Motor neuron (in vitro differentiated cells): ENCODE results near the gene ADCY5. TPM values are rescaled to one million over a fixed set of nuclear protein-coding genes. Genes with fewer than 3 reads are reported as not detected.

Experiments used
- ATAC-seq, 8 experiments: fragments of 200-7000 bp; cut with Tn5 transposase; replicated peaks in 6 of 8; 2 replicates each; pipeline ENCODE4 v1.8.0; 2021; ENCODE audit warnings: mild to moderate bottlenecking in 8 of 8, moderate library complexity in 8 of 8
- H3K27ac ChIP-seq, 2 donors: fragments of 250-450 bp; sonication (Bioruptor Pico); 2 replicates each; pipeline ENCODE4 v1.9.0; 2021; ENCODE audit warnings: antibody characterized with exemption in 2 of 2, mild to moderate bottlenecking in 2 of 2, moderate library complexity in 1 of 2
- H3K4me1 ChIP-seq, 2 donors: fragments of 250-450 bp; sonication (Bioruptor Pico); replicated peaks in 1 of 2; 2 replicates each; pipeline ENCODE4 v1.6.1; 2021; ENCODE audit warnings: antibody characterized with exemption in 2 of 2, mild to moderate bottlenecking in 2 of 2, moderate library complexity in 1 of 2
- H3K4me3 ChIP-seq, 5 donors: fragments of 250-450 bp; sonication (Bioruptor Pico); 2 replicates each; pipeline ENCODE4 v1.9.0; 2021; ENCODE audit warnings: antibody characterized with exemption in 5 of 5, mild to moderate bottlenecking in 5 of 5, moderate library complexity in 4 of 5
- WGBS, 10 experiments: fragments of 450-650 bp; shearing (Covaris generic); methylation state at CpG; one replicate each; pipeline ENCODE4 v1.0.0; 2022; 5-methylcytosine and 5-hydroxymethylcytosine counted together
- in situ Hi-C, 9 experiments: fragments of 400-800 bp; cut with MboI; loops; one replicate each; pipeline ENCODE4 v1.15.0; 2021; ENCODE audit warnings: low sequenced_read_pairs in 9 of 9, low pct_unique_long_range_greater_than_20kb in 2 of 9; ENCODE audit not compliant: unreplicated experiment in 9 of 9
- total RNA-seq, 8 experiments: library from RNA; unstranded; fragments of 300-600 nt; gene quantifications; 2 replicates each; pipeline versions ENCODE4 v1.2.3 to v1.2.4, GENCODE V29; 2022

ADCY5 gene
- total RNA-seq, 8 experiments from 2014 or later = 0.49 to 14.4 (median 8.2) TPM

DNA sequence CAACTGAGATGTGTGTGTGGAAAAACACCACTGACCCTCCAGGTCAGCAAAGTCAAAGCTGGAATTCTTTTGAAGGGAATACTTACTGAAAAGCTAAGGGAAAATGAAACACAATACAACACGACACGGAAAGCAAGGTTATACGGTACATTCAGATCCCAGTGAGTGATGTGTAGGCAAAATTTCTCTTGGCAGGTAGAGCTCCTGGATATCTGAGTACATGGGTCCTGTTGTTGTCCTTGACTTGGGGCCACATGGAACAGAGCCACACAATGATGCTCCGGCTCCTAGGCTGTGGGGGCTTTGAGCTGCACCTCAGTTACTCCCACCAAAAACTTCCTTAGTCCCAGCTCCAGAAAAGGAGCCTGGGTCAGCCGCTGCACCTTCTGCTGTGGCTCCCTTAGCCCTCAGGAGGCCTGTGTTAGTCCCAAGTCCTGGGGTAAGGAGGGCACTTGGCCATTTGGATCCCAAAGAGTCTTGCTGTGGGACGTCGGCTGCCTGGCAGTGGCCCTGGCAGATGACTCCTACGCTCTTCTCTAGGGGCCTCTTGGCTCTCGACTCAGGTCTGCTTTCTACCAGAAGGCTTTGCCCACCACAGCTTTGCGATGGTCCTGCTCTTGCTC is 95.6 kb downstream of the ADCY5 start:
- Histone ChIP-seq H3K27ac (no peak overlapping the region), H3K4me1 (peaks cover 0 to 8% of the 10 kb centered on the region in 2 donors), H3K4me3 (no peak overlapping the region)
- no peak for ATAC-seq
- 20 to 100% (median 80%) methylated on average over 1 to 6 of the region's 10 CpGs; no CpG with 5 or more reads in 3 of the 10 experiments for WGBS, 10 experiments
- in situ Hi-C loops = no loop called here

GRCh38 chr3:123352134-123352554 is 96.7 kb downstream of the ADCY5 start:
- no peak for ATAC-seq
- in situ Hi-C loops = no loop called here
- H3K4me3 ChIP-seq = no peak overlapping the region

DNA sequence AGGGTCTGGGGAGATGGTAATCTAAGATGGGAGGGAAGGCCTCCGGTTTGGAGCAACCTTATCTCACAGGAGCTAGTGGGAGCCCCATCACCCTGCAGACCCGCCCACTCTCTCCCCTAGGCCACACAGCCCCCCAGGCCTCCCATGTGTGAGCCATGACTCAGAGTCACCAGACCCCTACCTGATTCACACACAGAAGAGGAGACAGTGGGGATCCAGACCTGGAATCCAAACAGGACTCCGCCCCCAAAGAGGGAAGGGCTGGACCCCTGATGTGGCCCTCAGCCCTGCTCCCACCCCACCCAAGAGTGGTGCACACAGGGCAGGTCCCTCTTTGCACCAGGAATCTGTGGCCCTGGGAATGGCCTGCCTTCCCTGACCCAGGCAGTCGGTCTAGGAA is 97.4 kb downstream of the ADCY5 start:
- Histone ChIP-seq H3K27ac (no peak overlapping the region), H3K4me1 (peaks cover 0 to 13% of the 10 kb centered on the region in 2 donors), H3K4me3 (no peak overlapping the region)
- ATAC-seq = peak in 3 of 8 experiments; percentile 14 to 53 (median 20)
- in situ Hi-C loops = no loop called here
- WGBS, 10 experiments = 10 to 100% (median 80%) methylated on average over 1 to 2 of the region's 4 CpGs; no CpG with 5 or more reads in 7 of the 10 experiments

More at GRCh38 chr3:123352134-123352554, 96.7 kb downstream of the ADCY5 start:
- WGBS, 10 experiments = 47 to 100% methylated on average over 4 of the region's 15 CpGs; no CpG with 5 or more reads in 8 of the 10 experiments
- no peak overlapping the region for H3K27ac ChIP-seq
- peaks cover 0 to 6% of the 10 kb centered on the region in 2 donors for H3K4me1 ChIP-seq

GRCh38 chr3:123350971-123351370 is 97.9 kb downstream of the ADCY5 start:
- no peak overlapping the region for H3K4me3 ChIP-seq
- 0 to 84% (median 42%) methylated on average over 1 to 6 of the region's 6 CpGs; no CpG with 5 or more reads in 4 of the 10 experiments for WGBS, 10 experiments
- ATAC-seq = no peak
- peaks cover 0 to 18% of the 10 kb centered on the region in 2 donors for H3K4me1 ChIP-seq
- in situ Hi-C loops = no loop called here
- H3K27ac ChIP-seq = no peak overlapping the region

DNA sequence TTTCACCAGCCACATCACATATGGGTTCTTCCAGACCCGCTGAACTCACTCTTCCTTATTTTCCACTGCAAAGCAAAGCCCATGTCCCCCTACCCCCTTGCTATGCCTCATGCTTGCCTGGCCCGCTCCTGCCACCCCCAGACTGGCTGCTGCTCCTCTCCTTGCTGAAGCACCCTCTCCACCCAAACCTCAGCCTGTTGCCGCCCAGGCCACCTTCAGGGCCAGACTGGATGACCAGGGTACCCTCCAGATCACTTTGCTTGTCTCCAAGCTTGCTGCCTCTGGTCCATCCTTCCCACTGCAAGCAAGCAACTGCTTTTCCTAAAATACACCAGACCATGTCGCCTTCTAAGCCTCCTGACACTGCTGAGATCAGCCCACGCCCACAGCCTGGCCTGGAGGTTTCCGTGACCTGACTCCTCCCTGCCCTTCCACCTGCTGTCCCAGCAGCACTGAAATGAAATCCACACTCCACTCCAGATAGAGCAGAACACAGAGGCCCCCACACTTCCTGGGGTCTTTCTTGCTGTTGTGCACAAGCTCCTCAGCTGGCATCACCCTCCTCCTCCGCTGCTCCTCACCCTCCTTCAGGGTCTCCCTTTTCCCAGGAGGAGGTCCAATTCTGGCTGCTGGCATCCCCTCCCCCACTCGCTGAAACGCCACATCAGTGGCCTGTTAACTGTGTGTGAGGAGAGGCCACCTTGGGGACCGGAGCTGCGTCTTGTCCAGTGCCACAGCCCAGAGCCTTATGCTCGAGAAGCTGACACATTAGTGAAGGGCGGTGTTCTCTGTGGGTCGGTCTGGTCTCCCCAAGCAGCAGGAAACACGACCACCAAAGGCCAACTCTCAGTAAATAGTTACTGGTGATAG is 99.1 kb downstream of the ADCY5 start:
- in situ Hi-C loops = loop anchor here in 4 of 9 experiments (25.0 kb wide), 3 partner anchors 112 to 212 kb away; no protein-coding TSS in a partner anchor
- WGBS, 10 experiments = 20 to 100% (median 67%) methylated on average over 1 to 12 of the region's 15 CpGs; no CpG with 5 or more reads in 1 of the 10 experiments
- H3K27ac ChIP-seq = no peak overlapping the region
- H3K4me3 ChIP-seq = no peak overlapping the region
- no peak for ATAC-seq
- peaks cover 8 to 30% of the 10 kb centered on the region in 2 donors for H3K4me1 ChIP-seq

DNA sequence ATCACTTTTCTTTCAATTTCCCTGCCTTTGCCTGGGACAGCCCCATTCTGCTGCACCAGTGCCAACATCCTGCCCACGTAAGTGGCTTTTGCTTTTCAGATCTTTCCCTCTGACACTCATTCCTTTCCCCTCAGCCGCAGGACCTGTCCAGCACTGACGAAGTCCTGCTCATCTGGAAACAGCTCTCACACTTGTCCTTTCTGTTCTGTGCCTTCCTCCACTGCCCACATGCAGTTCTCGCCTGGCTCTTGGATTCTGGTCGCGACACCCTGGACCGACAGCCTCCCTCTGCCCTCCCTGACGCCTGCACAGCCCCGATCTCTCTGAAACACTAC is 99.7 kb downstream of the ADCY5 start:
- WGBS, 10 experiments = 33 to 93% (median 80%) methylated on average over 1 to 7 of the region's 9 CpGs; no CpG with 5 or more reads in 3 of the 10 experiments
- H3K27ac ChIP-seq = no peak overlapping the region
- peaks cover 15 to 36% of the 10 kb centered on the region in 2 donors for H3K4me1 ChIP-seq
- in situ Hi-C loops = loop anchor here in 4 of 9 experiments (25.0 kb wide), 3 partner anchors 113 to 213 kb away; no protein-coding TSS in a partner anchor
- H3K4me3 ChIP-seq = no peak overlapping the region
- ATAC-seq = no peak

- in situ Hi-C loops = loop anchor here in 4 of 9 experiments (25.0 kb wide), 3 partner anchors 114 to 214 kb away; no protein-coding TSS in a partner anchor
- H3K27ac ChIP-seq = no peak overlapping the region
- H3K4me3 ChIP-seq = no peak overlapping the region
- H3K4me1 ChIP-seq = peaks cover 20 to 41% of the 10 kb centered on the region in 2 donors
- ATAC-seq = no peak
- WGBS, 10 experiments = 52 to 93% (median 84%) methylated on average over 2 to 7 of the region's 12 CpGs; no CpG with 5 or more reads in 4 of the 10 experiments
These were observed 100.3 kb downstream of the ADCY5 start for GRCh38 chr3:123348471-123349200.

GRCh38 chr3:123347691-123348264 is 101.1 kb downstream of the ADCY5 start:
- in situ Hi-C loops = loop anchor here in 4 of 9 experiments (25.0 kb wide), 3 partner anchors 115 to 215 kb away; no protein-coding TSS in a partner anchor
- Histone ChIP-seq H3K4me1 (peaks cover 29 to 50% of the 10 kb centered on the region in 2 donors), H3K4me3 (no peak overlapping the region), H3K27ac (no peak overlapping the region)
- no peak for ATAC-seq
- WGBS, 10 experiments = 20 to 100% (median 86%) methylated on average over 1 to 7 of the region's 15 CpGs; no CpG with 5 or more reads in 4 of the 10 experiments

DNA sequence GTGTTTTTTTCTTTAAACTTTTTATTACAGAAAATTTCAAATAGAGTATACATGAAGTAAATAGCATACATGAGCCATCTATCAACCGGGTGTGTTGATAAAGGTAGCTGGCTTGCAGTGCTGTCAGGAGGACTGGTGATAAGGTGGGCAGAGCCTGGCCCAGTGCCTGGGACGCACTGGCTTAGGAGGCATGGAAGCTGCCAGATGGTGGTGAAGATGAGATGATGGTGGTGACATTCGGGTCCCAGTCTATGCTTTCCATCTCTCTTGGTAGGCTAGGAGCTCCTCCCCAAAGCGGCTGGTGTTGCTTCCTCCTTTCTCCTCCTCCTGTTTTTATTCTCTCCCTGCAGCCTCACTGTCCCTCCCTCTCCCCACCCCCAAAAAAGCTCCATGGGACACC is 101.7 kb downstream of the ADCY5 start:
- Histone ChIP-seq H3K27ac (no peak overlapping the region), H3K4me3 (no peak overlapping the region), H3K4me1 (peaks cover 31 to 56% of the 10 kb centered on the region in 2 donors)
- WGBS, 10 experiments = 0 to 90% (median 82%) methylated on average over 1 to 4 of the region's 4 CpGs; no CpG with 5 or more reads in 2 of the 10 experiments
- in situ Hi-C loops = loop anchor here in 4 of 9 experiments (25.0 kb wide), 3 partner anchors 115 to 215 kb away; no protein-coding TSS in a partner anchor
- no peak for ATAC-seq

GRCh38 chr3:123346021-123346420 is 102.9 kb downstream of the ADCY5 start:
- Histone ChIP-seq H3K27ac (peak overlapping the region; percentile 45 to 96), H3K4me3 (no peak overlapping the region), H3K4me1 (peaks cover 31 to 59% of the 10 kb centered on the region in 2 donors)
- in situ Hi-C loops = loop anchor here in 4 of 9 experiments (25.0 kb wide), 3 partner anchors 116 to 216 kb away; no protein-coding TSS in a partner anchor
- no peak for ATAC-seq
- WGBS, 10 experiments = 70 to 92% methylated on average over 2 of the region's 8 CpGs; no CpG with 5 or more reads in 8 of the 10 experiments

- in situ Hi-C loops = loop anchor here in 4 of 9 experiments (25.0 kb wide), 3 partner anchors 117 to 217 kb away; no protein-coding TSS in a partner anchor
- 17 to 73% (median 58%) methylated on average over 1 to 7 of the region's 13 CpGs; no CpG with 5 or more reads in 3 of the 10 experiments for WGBS, 10 experiments
- ATAC-seq = peak in 5 of 8 experiments; percentile 56 to 70 (median 64)
These were observed 103.8 kb downstream of the ADCY5 start for GRCh38 chr3:123344907-123345594.

More at GRCh38 chr3:123344907-123345594, 103.8 kb downstream of the ADCY5 start:
- Histone ChIP-seq H3K27ac (peak overlapping the region; percentile 85 to 96), H3K4me3 (no peak overlapping the region), H3K4me1 (peaks cover 31 to 58% of the 10 kb centered on the region in 2 donors)
